ENCODE measurements around the gene STPG2. TPM values are rescaled to one million over a fixed set of nuclear protein-coding genes. Genes with fewer than 3 reads are reported as not detected.

The STPG2 gene
- total RNA-seq, 3 donors from 2014 or later (not counting 1 experiment from before 2014, with no cell fraction given), result 0.23 TPM; not detected in 2

- H3K27ac Mint-ChIP-seq, result no peak overlapping the region
- Histone ChIP-seq H3K4me3 (ENCODE audit: low read length) (no peak overlapping the region), H3K4me1 (ENCODE audit: control insufficient read depth, insufficient read depth, low read length) (no peaks in the 10 kb centered on the region), H3K27me3 (ENCODE audit: control insufficient read depth, insufficient read depth, low read length) (no peaks in the 10 kb centered on the region), H3K27ac (ENCODE audit: low read length) (no peak overlapping the region), H3K9me3 (ENCODE audit: control insufficient read depth, insufficient read depth, low read length) (no peaks in the 10 kb centered on the region), H3K36me3 (ENCODE audit: control insufficient read depth, insufficient read depth, low read length) (no peaks in the 10 kb centered on the region)
- no peak for TF ChIP-seq CTCF (IDR thresholded peaks at IDR 0.05)
- intact Hi-C loops (cut with micrococcal nuclease), result no loop called here
- peaks cover 5 to 9% of the 10 kb centered on the region in 2 donors for H3K9me3 Mint-ChIP-seq
- no peak for DNase-seq
- H3K4me3 Mint-ChIP-seq, result no peak overlapping the region
- H3K27me3 Mint-ChIP-seq (ENCODE audit: low read depth in 2 of 2), result no peaks in the 10 kb centered on the region
- 96% methylated on average over 14 of the region's 17 CpGs for WGBS (ENCODE audit: insufficient coverage)
- no peaks in the 10 kb centered on the region for H3K4me1 Mint-ChIP-seq
- H3K36me3 Mint-ChIP-seq, result no peaks in the 10 kb centered on the region
- ATAC-seq, result no peak
Observed at GRCh38 chr4:97923096-97923495, 220.2 kb downstream of the STPG2 start.

- H3K4me1 ChIP-seq (ENCODE audit: control insufficient read depth, insufficient read depth, low read length), result no peaks in the 10 kb centered on the region
- Mint-ChIP-seq H3K4me1 (no peaks in the 10 kb centered on the region), H3K27ac (no peak overlapping the region), H3K36me3 (no peaks in the 10 kb centered on the region), H3K4me3 (no peak overlapping the region), H3K9me3 (peaks cover 13 to 15% of the 10 kb centered on the region in 2 donors), H3K27me3 (ENCODE audit: low read depth in 2 of 2) (no peaks in the 10 kb centered on the region)
- H3K36me3 ChIP-seq (ENCODE audit: control insufficient read depth, insufficient read depth, low read length), result no peaks in the 10 kb centered on the region
- no peak overlapping the region for H3K27ac ChIP-seq (ENCODE audit: low read length)
- H3K27me3 ChIP-seq (ENCODE audit: control insufficient read depth, insufficient read depth, low read length), result no peaks in the 10 kb centered on the region
- 93% methylated on average over 12 of the region's 13 CpGs for WGBS (ENCODE audit: insufficient coverage)
- H3K9me3 ChIP-seq (ENCODE audit: control insufficient read depth, insufficient read depth, low read length), result no peaks in the 10 kb centered on the region
- DNase-seq (no peak), ATAC-seq (no peak)
- TF ChIP-seq CTCF (IDR thresholded peaks at IDR 0.05), result no peak
- H3K4me3 ChIP-seq (ENCODE audit: low read length), result no peak overlapping the region
- intact Hi-C loops (cut with micrococcal nuclease), result no loop called here
Observed at GRCh38 chr4:97917115-97917514, 226.2 kb downstream of the STPG2 start.

- 89% methylated on average over 3 of the region's 4 CpGs for WGBS (ENCODE audit: insufficient coverage)
- Histone ChIP-seq H3K9me3 (ENCODE audit: control insufficient read depth, insufficient read depth, low read length) (peaks cover 2% of the 10 kb centered on the region), H3K4me1 (ENCODE audit: control insufficient read depth, insufficient read depth, low read length) (no peaks in the 10 kb centered on the region), H3K36me3 (ENCODE audit: control insufficient read depth, insufficient read depth, low read length) (no peaks in the 10 kb centered on the region), H3K4me3 (ENCODE audit: low read length) (no peak overlapping the region), H3K27me3 (ENCODE audit: control insufficient read depth, insufficient read depth, low read length) (no peaks in the 10 kb centered on the region), H3K27ac (ENCODE audit: low read length) (no peak overlapping the region)
- no peaks in the 10 kb centered on the region for H3K36me3 Mint-ChIP-seq
- ATAC-seq (no peak), DNase-seq (no peak)
- H3K4me3 Mint-ChIP-seq, result no peak overlapping the region
- H3K9me3 Mint-ChIP-seq, result peaks cover 9 to 13% of the 10 kb centered on the region in 2 donors
- TF ChIP-seq CTCF (IDR thresholded peaks at IDR 0.05), result no peak
- intact Hi-C loops (cut with micrococcal nuclease), result no loop called here
- no peaks in the 10 kb centered on the region for H3K27me3 Mint-ChIP-seq (ENCODE audit: low read depth in 2 of 2)
- H3K27ac Mint-ChIP-seq, result no peak overlapping the region
- no peaks in the 10 kb centered on the region for H3K4me1 Mint-ChIP-seq
Observed at GRCh38 chr4:97912156-97912555, 231.1 kb downstream of the STPG2 start.

GRCh38 chr4:97911236-97911906 is 231.9 kb downstream of the STPG2 start:
- H3K9me3 Mint-ChIP-seq, result peaks cover 9 to 13% of the 10 kb centered on the region in 2 donors
- TF ChIP-seq CTCF (IDR thresholded peaks at IDR 0.05), result no peak
- no peaks in the 10 kb centered on the region for H3K4me1 Mint-ChIP-seq
- no peak overlapping the region for H3K27ac ChIP-seq (ENCODE audit: low read length)
- ATAC-seq (no peak), DNase-seq (no peak)
- 87% methylated on average over 14 of the region's 14 CpGs for WGBS (ENCODE audit: insufficient coverage)
- no peaks in the 10 kb centered on the region for H3K27me3 ChIP-seq (ENCODE audit: control insufficient read depth, insufficient read depth, low read length)
- H3K36me3 ChIP-seq (ENCODE audit: control insufficient read depth, insufficient read depth, low read length), result no peaks in the 10 kb centered on the region
- H3K9me3 ChIP-seq (ENCODE audit: control insufficient read depth, insufficient read depth, low read length), result peaks cover 2% of the 10 kb centered on the region
- no peak overlapping the region for H3K4me3 ChIP-seq (ENCODE audit: low read length)
- H3K27ac Mint-ChIP-seq, result no peak overlapping the region
- H3K4me1 ChIP-seq (ENCODE audit: control insufficient read depth, insufficient read depth, low read length), result no peaks in the 10 kb centered on the region
- H3K4me3 Mint-ChIP-seq, result no peak overlapping the region
- no peaks in the 10 kb centered on the region for H3K27me3 Mint-ChIP-seq (ENCODE audit: low read depth in 2 of 2)
- no peaks in the 10 kb centered on the region for H3K36me3 Mint-ChIP-seq
- intact Hi-C loops (cut with micrococcal nuclease), result no loop called here
